Measurements from ENCODE around the gene EFNA3. TPM values are rescaled to one million over a fixed set of nuclear protein-coding genes. Genes with fewer than 3 reads are reported as not detected.
A peak's percentile ranks its signal among the peaks of the same experiment; 100 is the strongest.

The EFNA3 gene
- total and polyA plus RNA-seq, 2 experiments from 2014 or later, result 10.3 to 13.6 TPM

GRCh38 chr1:155130272-155131006, 51.8 kb downstream of the EFNA3 start:
- Histone ChIP-seq H3K4me1 (ENCODE audit: insufficient read depth) (peaks cover 46% of the 10 kb centered on the region), H3F3A (replicated peaks; ENCODE audit: low read depth) (peaks cover 16% of the 10 kb centered on the region), H2AFZ (peak overlapping the region; percentile 72; the same call in 1 of the 2 replicates), H3K36me3 (ENCODE audit: insufficient read depth) (no peaks in the 10 kb centered on the region), H3K27me3 (ENCODE audit: insufficient read depth) (peaks cover 59% of the 10 kb centered on the region), H3K4me3 (peak overlapping the region; percentile 72), H3K27ac (ENCODE audit: low read depth) (peak overlapping the region; percentile 69; the same call in 1 of the 2 replicates), H3K9me2 (ENCODE audit: insufficient read depth) (no peaks in the 10 kb centered on the region), H3K79me2 (replicated peaks; ENCODE audit: insufficient read depth) (no peaks in the 10 kb centered on the region), H4K20me1 (replicated peaks; ENCODE audit: insufficient read depth) (no peaks in the 10 kb centered on the region), H3K4me2 (peak overlapping the region; percentile 95)
- H3K4me3 Mint-ChIP-seq, result peak overlapping the region; percentile 80
- ATAC-seq (peak; percentile 4), DNase-seq (ENCODE audit: low spot score) (peak; percentile 63)
- H3K36me3 Mint-ChIP-seq (ENCODE audit: low read depth), result peaks cover 11% of the 10 kb centered on the region
- no peaks in the 10 kb centered on the region for H3K9me3 Mint-ChIP-seq
- peaks cover 62% of the 10 kb centered on the region for H3K27me3 Mint-ChIP-seq (ENCODE audit: insufficient read depth, low read depth, poor library complexity)
- TF ChIP-seq ZNF331 (CRISPR knock-in tag; IDR thresholded peaks at IDR 0.05; ENCODE audit: low read depth) (no peak), EZH2phosphoT487 (IDR thresholded peaks at IDR 0.05; ENCODE audit: unreplicated experiment) (no peak), ZNF114 (CRISPR knock-in tag; IDR thresholded peaks at IDR 0.05) (no peak), NANOG (IDR thresholded peaks at IDR 0.05; ENCODE audit: borderline replicate concordance) (no peak), ETS1 (IDR thresholded peaks at IDR 0.05) (no peak), ZNF462 (CRISPR knock-in tag; IDR thresholded peaks at IDR 0.05) (no peak), STAT1 (IDR thresholded peaks at IDR 0.05; ENCODE audit: unreplicated experiment) (no peak), REST (IDR thresholded peaks at IDR 0.05; ENCODE audit: unreplicated experiment) (no peak), CREB1 (CRISPR knock-in tag; IDR thresholded peaks at IDR 0.05; ENCODE audit: low read depth) (no peak), POLR2AphosphoS5 (IDR thresholded peaks at IDR 0.05; ENCODE audit: low read depth) (no peak), EZH2 (IDR thresholded peaks at IDR 0.05; ENCODE audit: low read depth, unreplicated experiment) (no peak), CTCF (conservative IDR thresholded peaks at IDR 0.05; ENCODE audit: low read depth in 2 of 2) (no peak), JUNB (IDR thresholded peaks at IDR 0.05; ENCODE audit: unreplicated experiment) (no peak)
- H3K4me1 Mint-ChIP-seq, result peaks cover 52% of the 10 kb centered on the region
- 0 out of 2 replicates have a peak overlapping the region, but pooled peaks have one; percentile 72 for H3K27ac Mint-ChIP-seq
